ENCODE measurements around the gene EGF.
"Not testable (repeated sequence)": the region's sequence is repeated elsewhere in the genome, so short reads cannot be mapped to it uniquely, and the experiment has no call there.

The EGF gene

GRCh38 chr4:109875106-109875505 lies 37.6 kb upstream of the EGF start:
- DNase-seq (ENCODE audit: low spot score) = no peak
- TF ChIP-seq CTCF (IDR thresholded peaks at IDR 0.05; ENCODE audit: extremely low read depth, missing control alignments) = no peak

- DNase-seq (ENCODE audit: low spot score) = not testable (repeated sequence)
Measured at GRCh38 chr4:109875553-109875952, 37.1 kb upstream of the EGF start.

DNA sequence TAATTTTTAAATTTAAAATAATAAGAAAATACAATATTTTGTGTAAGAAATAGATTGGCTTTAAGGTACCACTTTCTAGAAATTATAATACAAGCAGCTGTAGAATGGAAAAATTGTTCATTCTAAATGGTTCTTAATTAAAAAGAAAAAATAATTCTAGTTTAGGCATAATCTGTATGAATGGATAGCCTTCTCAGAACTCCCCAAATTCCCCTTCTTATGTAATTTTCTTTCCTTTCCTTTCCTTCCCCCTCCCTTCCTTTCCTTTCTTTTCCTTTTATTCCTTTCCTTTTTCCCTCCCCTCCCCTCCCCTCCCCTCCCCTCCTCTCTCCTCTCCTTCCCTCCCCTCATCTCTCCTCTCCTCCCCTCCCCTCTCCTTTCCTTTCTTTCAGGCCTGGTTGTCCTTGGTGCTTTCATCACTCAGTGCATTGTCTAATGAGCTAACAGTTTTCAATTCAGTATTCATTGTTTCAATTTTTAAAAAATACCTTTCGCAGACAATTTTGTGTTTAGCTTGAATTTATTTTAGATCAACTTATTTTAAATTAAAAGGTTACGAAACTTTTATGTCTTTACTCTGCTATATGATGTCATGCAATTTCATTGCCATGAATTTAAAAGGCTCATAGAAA lies 35.9 kb upstream of the EGF start:
- DNase-seq (ENCODE audit: low spot score) = no peak
- TF ChIP-seq CTCF (IDR thresholded peaks at IDR 0.05; ENCODE audit: extremely low read depth, missing control alignments) = no peak

- TF ChIP-seq CTCF (IDR thresholded peaks at IDR 0.05; ENCODE audit: extremely low read depth, missing control alignments) = no peak
- peak; percentile 27 for DNase-seq (ENCODE audit: low spot score)
Measured at GRCh38 chr4:109877400-109877799, 35.3 kb upstream of the EGF start.

- DNase-seq (ENCODE audit: low spot score) = no peak
- TF ChIP-seq CTCF (IDR thresholded peaks at IDR 0.05; ENCODE audit: extremely low read depth, missing control alignments) = no peak
Measured at GRCh38 chr4:109878355-109878754, 34.3 kb upstream of the EGF start.

DNA sequence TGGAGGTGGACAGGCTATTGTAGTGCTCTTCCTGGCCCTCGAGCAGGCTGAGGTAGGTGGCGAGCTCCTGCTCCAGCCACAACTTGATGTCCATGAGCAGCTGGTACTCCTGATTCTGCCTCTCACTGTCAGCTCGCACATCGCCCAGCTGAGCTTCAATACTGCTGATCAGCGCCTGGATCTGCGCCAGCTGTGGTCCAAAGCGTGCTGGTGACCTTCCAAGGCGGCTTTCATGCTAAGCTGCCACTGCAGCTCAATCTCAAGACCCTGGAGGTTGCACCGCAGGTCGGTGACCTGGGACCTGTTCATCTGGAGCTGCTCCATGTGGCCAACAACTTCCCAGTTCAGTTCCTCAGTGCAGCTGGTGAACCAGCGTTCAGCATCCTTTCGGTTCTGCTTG lies 33.6 kb upstream of the EGF start:
- no peak for DNase-seq (ENCODE audit: low spot score)
- no peak for TF ChIP-seq CTCF (IDR thresholded peaks at IDR 0.05; ENCODE audit: extremely low read depth, missing control alignments)

DNA sequence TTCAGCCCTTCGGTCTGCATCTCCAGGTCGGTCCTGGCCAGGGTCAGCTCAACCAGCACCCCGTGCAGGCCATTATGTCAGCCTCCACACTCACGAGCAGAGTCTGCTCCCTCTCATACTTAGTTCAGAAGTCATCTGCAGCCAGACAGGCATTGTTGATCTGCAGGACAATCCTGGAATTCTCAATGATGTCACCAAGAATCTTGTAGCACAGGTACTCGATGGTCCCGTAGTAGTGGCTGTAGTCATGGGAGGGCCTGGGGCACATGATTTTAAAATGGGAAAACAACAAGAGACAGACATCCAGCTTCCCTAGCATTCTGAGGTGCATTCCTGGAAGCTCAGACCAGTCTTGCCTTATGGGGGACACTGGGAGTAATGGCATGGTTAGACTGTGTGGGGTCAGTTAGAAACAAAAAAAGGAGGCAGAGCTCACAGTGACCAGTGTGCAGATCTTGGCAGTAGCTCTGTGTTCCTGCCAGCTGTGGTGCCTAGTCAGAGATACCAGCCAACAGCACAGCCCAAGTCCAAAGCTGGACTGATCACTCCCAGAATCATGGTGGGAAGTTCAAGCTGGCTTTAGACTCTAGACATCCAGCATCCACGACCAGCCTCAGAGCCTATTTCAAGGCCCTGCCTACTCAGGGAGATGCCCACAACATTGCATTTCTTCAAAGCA lies 32.9 kb upstream of the EGF start:
- TF ChIP-seq CTCF (IDR thresholded peaks at IDR 0.05; ENCODE audit: extremely low read depth, missing control alignments) = no peak
- no peak for DNase-seq (ENCODE audit: low spot score)

GRCh38 chr4:109886303-109886702 lies 26.4 kb upstream of the EGF start:
- TF ChIP-seq CTCF (IDR thresholded peaks at IDR 0.05; ENCODE audit: extremely low read depth, missing control alignments) = no peak
- no peak for DNase-seq (ENCODE audit: low spot score)

Measured in GM20000 (cell line).